OCI-LY3 (cell line): ENCODE results near the gene TFPI.
"Not testable (repeated sequence)": the region's sequence is repeated elsewhere in the genome, so short reads cannot be mapped to it uniquely, and the experiment has no call there.

Source experiments
- H2AFZ ChIP-seq: fragments of 200-600, 300-600 bp; shearing (Covaris generic); 2 replicates; pipeline ENCODE4 v1.6.0; 2014; ENCODE audit warnings: antibody characterized with exemption, low read depth, low read length
- H3K27ac ChIP-seq: fragments of 200-600, 300-600 bp; sonication (generic); 2 replicates; pipeline ENCODE4 v1.5.1; 2014; ENCODE audit warnings: mild to moderate bottlenecking, low read length, moderate library complexity, mixed read lengths
- H3K27me3 ChIP-seq: fragments of 200-600, 300-600 bp; sonication (generic); 2 replicates; pipeline ENCODE4 v1.6.1; 2014; ENCODE audit warnings: low read depth, low read length, mixed read lengths
- H3K36me3 ChIP-seq: fragments of 200-600, 300-600 bp; sonication (generic); replicated peaks from 2 replicates; pipeline ENCODE3; 2014; ENCODE audit warnings: low read depth, low read length, mixed read lengths
- H3K4me1 ChIP-seq: fragments of 300-600, 200-600 bp; sonication (generic); 2 replicates; pipeline ENCODE4 v1.6.1; 2014; ENCODE audit warnings: low read length, mixed read lengths
- H3K4me2 ChIP-seq: fragments of 200-600, 300-600 bp; sonication (generic); 2 replicates; pipeline ENCODE4 v1.6.1; 2014; ENCODE audit warnings: low read length, mixed read lengths
- H3K4me3 ChIP-seq: fragments of 300-600, 200-600 bp; sonication (generic); 2 replicates; pipeline ENCODE4 v1.5.1; 2014; ENCODE audit warnings: antibody characterized with exemption, mild to moderate bottlenecking, low read length, moderate library complexity
- H3K79me2 ChIP-seq: fragments of 300-600, 200-600 bp; shearing (Covaris generic); 2 replicates; pipeline ENCODE4 v1.6.1; 2014; ENCODE audit warnings: mild to moderate bottlenecking, low read length, mixed read lengths
- H3K9ac ChIP-seq: fragments of 300-600, 200-600 bp; shearing (Covaris generic); 2 replicates; pipeline ENCODE4 v1.6.0; 2014; ENCODE audit warnings: mild to moderate bottlenecking, low read length, moderate library complexity
- H3K9me3 ChIP-seq: fragments of 200-600, 300-600 bp; shearing (Covaris generic); 2 replicates; pipeline ENCODE4 v1.6.1; 2014; ENCODE audit warnings: low read length, mixed read lengths; ENCODE audit not compliant: insufficient read depth
- H4K20me1 ChIP-seq: fragments of 200-600, 300-600 bp; sonication (generic); 2 replicates; pipeline ENCODE4 v1.6.1; 2016; ENCODE audit warnings: low read length, mixed read lengths; ENCODE audit not compliant: insufficient read depth
- EZH2phosphoT487 ChIP-seq: fragments of 200-600 bp; shearing (Covaris generic); IDR thresholded peaks from 2 replicates; pipeline ENCODE4 v1.6.1; 2018; ENCODE audit warnings: antibody characterized with exemption, mixed run types, low read depth
- TF ChIP-seq, protein P1 (sequence below): fragments of 200-600, 300-600 bp; sonication (generic); IDR thresholded peaks from 2 replicates; pipeline ENCODE4 v1.5.1; 2014; ENCODE audit warnings: antibody characterized with exemption, low read length, low read depth

TFPI gene

GRCh38 chr2:187577310-187577709, 23.1 kb upstream of the TFPI start:
- no peaks in the 10 kb centered on the region for H3K79me2 ChIP-seq
- H3K4me2 ChIP-seq = no peak overlapping the region
- H3K4me3 ChIP-seq = no peak overlapping the region
- H2AFZ ChIP-seq = no peak overlapping the region
- no peak overlapping the region for H3K9ac ChIP-seq
- no peaks in the 10 kb centered on the region for H3K36me3 ChIP-seq
- no peak overlapping the region for H3K27ac ChIP-seq
- no peaks in the 10 kb centered on the region for H3K27me3 ChIP-seq
- no peaks in the 10 kb centered on the region for H3K9me3 ChIP-seq
- 0 out of 2 replicates have a peak, but pooled peaks cover 3% of the 10 kb centered on the region for H3K4me1 ChIP-seq
- no peak for TF ChIP-seq EZH2phosphoT487
- TF ChIP-seq, protein P1, sequence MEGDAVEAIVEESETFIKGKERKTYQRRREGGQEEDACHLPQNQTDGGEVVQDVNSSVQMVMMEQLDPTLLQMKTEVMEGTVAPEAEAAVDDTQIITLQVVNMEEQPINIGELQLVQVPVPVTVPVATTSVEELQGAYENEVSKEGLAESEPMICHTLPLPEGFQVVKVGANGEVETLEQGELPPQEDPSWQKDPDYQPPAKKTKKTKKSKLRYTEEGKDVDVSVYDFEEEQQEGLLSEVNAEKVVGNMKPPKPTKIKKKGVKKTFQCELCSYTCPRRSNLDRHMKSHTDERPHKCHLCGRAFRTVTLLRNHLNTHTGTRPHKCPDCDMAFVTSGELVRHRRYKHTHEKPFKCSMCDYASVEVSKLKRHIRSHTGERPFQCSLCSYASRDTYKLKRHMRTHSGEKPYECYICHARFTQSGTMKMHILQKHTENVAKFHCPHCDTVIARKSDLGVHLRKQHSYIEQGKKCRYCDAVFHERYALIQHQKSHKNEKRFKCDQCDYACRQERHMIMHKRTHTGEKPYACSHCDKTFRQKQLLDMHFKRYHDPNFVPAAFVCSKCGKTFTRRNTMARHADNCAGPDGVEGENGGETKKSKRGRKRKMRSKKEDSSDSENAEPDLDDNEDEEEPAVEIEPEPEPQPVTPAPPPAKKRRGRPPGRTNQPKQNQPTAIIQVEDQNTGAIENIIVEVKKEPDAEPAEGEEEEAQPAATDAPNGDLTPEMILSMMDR = no peak
- no peaks in the 10 kb centered on the region for H4K20me1 ChIP-seq

DNA sequence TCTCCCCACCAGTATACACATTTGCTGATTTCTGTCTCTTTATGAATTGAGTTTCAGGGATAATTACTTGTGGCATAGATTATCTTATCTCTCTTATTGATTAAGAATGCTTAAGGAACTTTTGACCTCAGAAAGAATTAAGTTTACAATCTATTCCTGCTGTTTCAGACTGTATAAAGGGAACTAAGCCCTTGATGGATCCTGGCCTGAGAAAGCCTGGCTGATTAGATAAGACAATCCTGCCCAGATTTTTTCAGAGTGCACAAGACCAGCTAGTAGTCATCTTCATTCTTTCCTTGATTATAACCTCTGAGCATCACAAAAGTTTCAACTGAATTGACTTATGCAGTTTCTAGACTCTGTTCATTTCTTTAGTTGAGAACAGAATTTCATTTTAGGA, 22.7 kb upstream of the TFPI start:
- H3K9ac ChIP-seq = no peak overlapping the region
- no peak overlapping the region for H3K4me2 ChIP-seq
- H3K4me1 ChIP-seq = 0 out of 2 replicates have a peak, but pooled peaks cover 3% of the 10 kb centered on the region
- H3K4me3 ChIP-seq = no peak overlapping the region
- H3K27ac ChIP-seq = no peak overlapping the region
- H3K79me2 ChIP-seq = no peaks in the 10 kb centered on the region
- H3K27me3 ChIP-seq = no peaks in the 10 kb centered on the region
- no peaks in the 10 kb centered on the region for H4K20me1 ChIP-seq
- no peak overlapping the region for H2AFZ ChIP-seq
- no peaks in the 10 kb centered on the region for H3K36me3 ChIP-seq
- TF ChIP-seq EZH2phosphoT487 = no peak
- H3K9me3 ChIP-seq = no peaks in the 10 kb centered on the region

- Histone ChIP-seq H4K20me1 (no peaks in the 10 kb centered on the region), H3K4me3 (no peak overlapping the region), H3K4me1 (no peaks in the 10 kb centered on the region), H3K9me3 (no peaks in the 10 kb centered on the region), H3K9ac (no peak overlapping the region), H3K79me2 (no peaks in the 10 kb centered on the region), H3K27ac (no peak overlapping the region), H3K4me2 (no peak overlapping the region), H2AFZ (no peak overlapping the region), H3K36me3 (no peaks in the 10 kb centered on the region), H3K27me3 (no peaks in the 10 kb centered on the region)
- no peak for TF ChIP-seq EZH2phosphoT487
- TF ChIP-seq, protein P1 = no peak
These were observed 21.5 kb upstream of the TFPI start for GRCh38 chr2:187575751-187576067.

- Histone ChIP-seq H3K4me3 (no peak overlapping the region), H3K36me3 (no peaks in the 10 kb centered on the region), H3K79me2 (no peaks in the 10 kb centered on the region), H3K4me2 (no peak overlapping the region), H3K9me3 (no peaks in the 10 kb centered on the region), H2AFZ (no peak overlapping the region), H3K4me1 (no peaks in the 10 kb centered on the region), H3K27me3 (no peaks in the 10 kb centered on the region), H4K20me1 (no peaks in the 10 kb centered on the region), H3K27ac (no peak overlapping the region), H3K9ac (no peak overlapping the region)
- TF ChIP-seq EZH2phosphoT487 = no peak
These were observed 20.9 kb upstream of the TFPI start for GRCh38 chr2:187574969-187575750.

GRCh38 chr2:187573722-187574121, 19.5 kb upstream of the TFPI start:
- Histone ChIP-seq H3K9ac (no peak overlapping the region), H3K9me3 (no peaks in the 10 kb centered on the region), H3K27me3 (no peaks in the 10 kb centered on the region), H3K4me2 (no peak overlapping the region), H3K79me2 (no peaks in the 10 kb centered on the region), H3K4me1 (no peaks in the 10 kb centered on the region), H3K27ac (no peak overlapping the region), H2AFZ (no peak overlapping the region), H3K36me3 (no peaks in the 10 kb centered on the region), H4K20me1 (no peaks in the 10 kb centered on the region), H3K4me3 (no peak overlapping the region)
- TF ChIP-seq, protein P1 = no peak
- TF ChIP-seq EZH2phosphoT487 = no peak

GRCh38 chr2:187571996-187572395, 17.8 kb upstream of the TFPI start:
- not testable (repeated sequence) for H3K4me3 ChIP-seq, H3K4me1 ChIP-seq, H2AFZ ChIP-seq, H3K79me2 ChIP-seq, H3K27me3 ChIP-seq, H4K20me1 ChIP-seq, H3K4me2 ChIP-seq, H3K9ac ChIP-seq, H3K9me3 ChIP-seq, H3K36me3 ChIP-seq, H3K27ac ChIP-seq
